Measurements from ENCODE around the gene AMPH.
"Not testable (repeated sequence)": the region's sequence is repeated elsewhere in the genome, so short reads cannot be mapped to it uniquely, and the experiment has no call there.

AMPH gene

DNA sequence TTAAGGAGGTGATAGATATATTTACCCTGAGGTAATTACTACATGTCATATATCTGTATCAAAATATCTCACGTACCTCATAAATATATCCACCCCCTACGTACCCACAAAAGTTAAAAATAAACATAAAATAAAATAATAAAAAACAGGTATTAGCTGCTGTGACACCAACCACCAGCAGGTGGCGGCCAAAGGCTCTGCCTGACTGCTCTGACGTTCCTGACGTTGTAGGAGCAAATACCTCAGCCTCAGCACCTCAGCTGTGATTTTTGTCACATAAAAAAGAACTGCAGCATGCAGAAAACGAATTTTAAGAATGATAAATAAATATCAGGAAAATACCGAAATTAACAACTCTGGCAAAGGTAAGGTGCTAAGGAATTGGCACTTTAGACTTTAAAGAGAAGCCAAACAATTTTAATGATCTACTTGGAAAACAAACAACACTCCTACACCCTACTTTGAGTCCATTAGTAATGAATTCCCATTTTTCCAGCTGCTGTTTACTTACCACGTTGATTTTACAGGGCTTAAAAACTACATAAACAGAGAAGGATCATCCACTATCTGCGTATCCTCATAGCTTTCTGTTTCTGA is 232.3 kb downstream of the AMPH start:
- DNase-seq (ENCODE audit: low read depth in 2 of 3, low spot score in 1 of 3) = peak in 2 of 3 donors; percentile 11 to 16

DNA sequence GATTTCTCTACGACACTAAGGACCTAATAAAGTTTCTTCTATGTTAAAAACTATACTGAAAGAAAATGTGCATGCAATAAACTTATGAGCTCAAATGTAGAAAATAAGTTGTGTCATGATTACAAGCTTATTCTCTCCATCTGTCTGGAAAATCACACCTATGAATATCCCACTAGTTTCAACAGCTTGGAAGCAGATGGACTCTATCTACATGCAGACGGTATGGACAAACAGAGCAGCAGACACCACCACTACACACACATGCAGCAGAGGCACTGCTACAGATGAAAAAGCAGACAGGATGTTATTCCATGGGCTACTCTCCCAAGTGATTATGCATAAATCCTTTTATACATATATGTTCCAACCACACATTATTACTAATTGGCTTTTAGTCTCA is 234.3 kb downstream of the AMPH start:
- DNase-seq (ENCODE audit: low read depth in 2 of 3, low spot score in 1 of 3) = no peak

DNA sequence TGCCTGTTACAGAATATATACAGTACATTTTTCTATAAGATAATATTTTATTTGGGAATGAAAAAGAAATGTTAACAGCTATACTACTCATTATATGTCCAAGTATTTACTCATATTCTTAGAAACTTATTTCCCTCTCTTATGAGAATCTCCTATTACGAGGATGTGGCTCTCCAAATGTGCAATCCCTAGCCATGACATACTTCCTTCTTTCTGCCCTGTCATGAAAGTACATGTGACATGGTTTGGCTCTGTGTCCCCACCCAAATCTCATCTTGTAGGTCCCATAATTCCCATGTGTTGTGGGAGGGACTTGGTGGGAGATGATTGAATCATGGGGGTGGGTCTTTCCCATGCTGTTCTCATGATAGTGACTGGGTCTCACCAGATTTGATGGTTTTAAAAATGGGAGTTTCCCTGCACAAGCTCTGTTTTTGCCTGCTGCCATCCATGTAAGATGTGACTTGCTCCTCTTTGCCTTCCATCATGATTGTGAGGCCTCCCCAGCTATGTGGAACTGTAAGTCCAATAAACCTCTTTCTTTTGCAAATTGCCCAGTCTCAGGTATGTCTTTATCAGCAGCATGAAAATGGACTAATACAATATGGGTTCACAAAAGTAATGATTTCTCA is 235.1 kb downstream of the AMPH start:
- DNase-seq (ENCODE audit: low read depth in 2 of 3, low spot score in 1 of 3) = not testable (repeated sequence)

DNA sequence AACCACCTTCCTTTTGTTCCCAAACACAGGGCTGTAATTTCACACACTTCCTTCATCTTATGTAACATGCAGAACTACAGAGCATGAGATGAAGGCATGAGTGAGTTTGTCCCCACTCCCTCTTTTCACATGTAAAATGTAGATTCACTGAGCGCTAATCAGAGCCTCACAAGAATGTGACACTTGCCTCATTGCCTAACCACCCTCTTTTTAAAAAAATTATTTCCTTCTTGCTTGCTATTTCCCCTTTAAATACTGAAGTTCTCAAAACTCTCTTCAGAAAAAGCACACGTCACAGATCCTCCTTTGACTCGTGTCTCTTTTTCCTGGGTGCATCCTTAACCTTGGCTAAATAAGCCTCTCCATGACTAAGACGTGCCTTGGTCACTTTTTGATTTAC is 236.5 kb downstream of the AMPH start:
- no peak for DNase-seq (ENCODE audit: low read depth in 2 of 3, low spot score in 1 of 3)

DNA sequence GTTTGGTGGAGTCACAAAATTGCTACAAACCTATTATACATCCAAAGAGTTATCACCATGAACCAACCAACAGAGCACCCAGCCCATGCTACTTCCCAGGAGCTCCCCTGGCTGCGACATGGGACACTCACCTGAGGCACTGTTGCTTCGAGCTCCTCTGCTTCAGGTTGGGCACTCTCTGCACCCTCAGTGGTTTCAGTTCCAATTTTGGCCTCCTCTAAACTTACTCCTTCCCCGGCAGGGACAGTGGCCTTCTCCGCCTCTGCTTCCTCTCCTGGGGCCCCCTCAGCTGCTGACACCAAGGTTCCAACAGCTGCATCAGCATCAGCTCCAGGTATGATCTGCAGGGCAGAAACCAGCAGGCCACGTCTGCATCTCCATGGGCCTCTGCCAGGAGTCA is 237.3 kb downstream of the AMPH start:
- no peak for DNase-seq (ENCODE audit: low read depth in 2 of 3, low spot score in 1 of 3)

DNA sequence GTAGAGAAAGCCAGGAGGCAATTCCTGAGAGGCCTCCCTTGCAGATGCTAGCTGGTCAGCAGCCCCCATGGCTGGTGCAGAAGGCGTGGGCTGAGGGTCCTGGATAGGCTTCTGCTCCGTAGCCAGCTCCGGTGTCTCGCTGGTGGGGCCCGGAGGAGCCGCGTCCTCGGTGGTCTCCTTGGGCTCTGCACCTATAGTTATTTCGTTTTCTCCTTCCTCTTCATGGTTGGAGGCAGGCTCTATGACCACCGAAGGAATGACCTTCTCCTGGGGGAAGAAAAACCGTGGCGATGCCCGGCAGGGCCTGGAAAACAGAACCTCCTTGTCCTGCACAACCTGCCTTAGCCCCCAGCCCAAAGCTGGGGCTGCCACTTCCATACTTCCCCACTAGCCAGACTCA is 239.4 kb downstream of the AMPH start:
- DNase-seq (ENCODE audit: low read depth in 2 of 3, low spot score in 1 of 3) = no peak

DNA sequence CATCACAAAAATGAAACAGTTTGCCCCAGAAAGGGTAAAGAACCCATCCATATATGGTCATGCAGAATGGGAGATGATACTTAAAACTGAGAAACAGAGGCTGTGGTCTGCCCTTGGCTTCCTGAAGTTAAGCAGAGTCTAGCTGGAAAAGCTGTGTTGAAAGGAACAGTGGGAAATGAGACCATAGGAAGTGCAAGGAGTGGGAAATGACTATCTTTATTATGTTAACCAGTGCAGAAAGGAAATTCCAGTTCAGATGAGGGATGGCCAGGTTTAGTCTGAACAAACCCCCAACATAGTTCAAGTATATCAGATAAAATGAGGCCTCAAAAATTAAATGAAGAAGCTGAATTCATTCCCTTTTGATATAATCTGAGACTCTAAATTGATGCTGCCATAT is 245.5 kb downstream of the AMPH start:
- no peak for DNase-seq (ENCODE audit: low read depth in 2 of 3, low spot score in 1 of 3)

DNA sequence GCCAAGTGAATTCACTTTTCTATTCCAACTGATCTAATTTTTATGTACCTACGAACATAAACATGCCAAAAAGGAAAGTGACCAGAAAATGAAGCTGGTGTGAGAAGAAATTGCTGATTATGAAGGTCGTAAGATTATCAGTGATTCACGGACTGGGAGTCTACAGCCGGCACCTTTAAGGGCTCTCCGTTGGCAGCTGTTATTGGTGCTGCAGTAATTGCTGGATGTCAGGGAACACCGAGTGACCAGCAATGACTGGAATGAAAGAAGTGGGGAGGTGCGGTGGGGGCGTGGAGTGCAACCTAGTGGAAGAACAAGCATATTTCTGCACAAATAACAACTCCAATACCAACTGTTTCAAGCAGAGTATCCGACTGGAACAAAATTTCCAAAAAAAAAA is 247.9 kb downstream of the AMPH start:
- DNase-seq (ENCODE audit: low read depth in 2 of 3, low spot score in 1 of 3) = no peak

DNA sequence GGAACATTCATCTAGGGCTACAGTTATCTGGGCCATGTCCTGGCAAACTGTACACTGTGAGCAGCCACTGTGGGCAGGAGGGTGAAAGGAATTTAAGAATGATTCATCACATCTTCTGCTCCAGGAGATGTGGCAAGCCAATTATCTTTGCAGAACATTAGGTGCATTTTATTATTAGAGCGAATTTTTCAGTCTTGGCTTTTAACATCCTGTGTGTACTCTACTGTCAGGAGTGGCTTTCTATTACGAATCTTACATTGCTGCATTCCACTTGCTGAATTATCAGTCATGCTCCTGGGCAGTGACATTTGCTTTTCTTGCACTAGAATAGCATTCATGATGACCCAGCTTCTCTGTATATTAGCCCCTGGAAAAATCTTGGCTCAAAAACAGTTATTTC is 248.5 kb downstream of the AMPH start:
- DNase-seq (ENCODE audit: low read depth in 2 of 3, low spot score in 1 of 3) = no peak

DNA sequence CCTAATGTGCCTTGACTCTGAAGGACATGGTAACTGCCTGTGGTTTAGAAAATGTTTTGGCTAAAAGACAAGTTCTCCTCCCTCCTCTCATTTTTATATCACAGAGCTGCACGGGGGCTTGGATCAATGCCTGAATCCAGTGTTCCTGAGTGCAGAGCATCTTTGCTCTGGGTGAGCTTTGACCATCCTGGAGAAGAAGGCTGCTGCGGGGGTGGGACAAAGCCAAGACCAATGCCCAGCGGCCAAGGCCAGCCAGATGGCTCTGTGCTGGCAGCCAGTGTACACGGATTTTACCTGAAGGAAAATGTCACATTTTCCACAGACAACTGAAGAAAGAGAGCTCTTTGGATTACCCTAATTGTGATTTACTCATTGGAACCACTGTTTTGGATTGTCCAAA is 255.7 kb downstream of the AMPH start:
- DNase-seq (ENCODE audit: low read depth in 2 of 3, low spot score in 1 of 3) = no peak

DNA sequence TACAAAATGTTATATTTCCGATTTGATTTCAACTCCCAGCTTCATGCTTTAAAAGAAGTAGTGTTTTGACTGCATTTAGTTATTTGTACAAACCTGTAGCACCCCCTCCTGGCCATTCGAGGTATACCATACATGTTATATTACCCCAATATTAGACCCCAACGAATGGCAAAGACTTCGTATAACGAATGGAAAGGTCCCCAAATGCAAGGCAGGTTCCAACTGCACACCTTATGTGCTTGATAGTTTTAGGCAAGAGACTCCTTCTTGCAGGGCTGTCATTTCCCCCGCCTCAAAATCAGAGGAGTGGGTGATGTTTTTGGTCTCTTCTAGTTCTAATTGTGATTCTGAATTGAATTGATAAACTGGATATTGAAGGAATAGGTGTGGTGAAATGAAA is 256.7 kb downstream of the AMPH start:
- no peak for DNase-seq (ENCODE audit: low read depth in 2 of 3, low spot score in 1 of 3)

DNA sequence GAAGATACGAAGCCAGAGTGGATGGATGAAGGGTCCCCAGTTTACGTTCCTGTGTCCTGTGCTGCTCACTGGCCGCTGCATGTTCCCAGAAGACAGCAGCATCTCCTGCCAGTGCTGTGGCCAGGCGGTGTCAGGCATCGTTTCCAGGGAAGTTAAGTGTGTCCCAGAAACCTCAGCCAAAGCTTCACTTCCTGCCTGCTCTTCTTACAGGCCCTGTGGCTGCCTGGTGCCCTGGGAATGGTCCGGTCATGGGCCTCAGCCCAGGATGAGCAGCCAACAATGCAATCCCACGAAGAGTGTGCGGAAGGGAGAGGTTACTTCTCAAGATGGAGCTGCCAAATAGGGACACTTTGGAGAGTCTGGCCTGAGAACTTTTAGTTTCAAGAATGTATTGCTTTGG is 258.0 kb downstream of the AMPH start:
- no peak for DNase-seq (ENCODE audit: low read depth in 2 of 3, low spot score in 1 of 3)

DNA sequence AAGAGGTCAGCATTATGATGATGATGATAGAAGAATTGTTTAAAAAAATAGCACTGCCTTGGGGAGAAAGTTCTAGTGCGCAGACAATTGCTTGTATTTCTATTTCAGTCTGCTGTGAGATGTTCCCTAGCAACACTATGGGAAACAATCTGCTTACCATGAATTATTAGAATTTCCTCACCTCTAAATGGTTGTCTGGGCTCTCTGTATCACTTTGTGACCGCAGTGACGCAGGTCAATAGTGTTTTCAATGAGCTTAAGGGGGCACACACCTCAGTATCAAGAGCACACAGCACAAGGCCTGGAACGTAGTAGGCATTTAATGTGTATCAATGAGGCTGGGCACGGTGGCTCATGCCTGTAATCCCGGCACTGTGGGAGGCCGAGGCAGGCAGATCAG is 258.9 kb downstream of the AMPH start:
- DNase-seq (ENCODE audit: low read depth in 2 of 3, low spot score in 1 of 3) = no peak

DNA sequence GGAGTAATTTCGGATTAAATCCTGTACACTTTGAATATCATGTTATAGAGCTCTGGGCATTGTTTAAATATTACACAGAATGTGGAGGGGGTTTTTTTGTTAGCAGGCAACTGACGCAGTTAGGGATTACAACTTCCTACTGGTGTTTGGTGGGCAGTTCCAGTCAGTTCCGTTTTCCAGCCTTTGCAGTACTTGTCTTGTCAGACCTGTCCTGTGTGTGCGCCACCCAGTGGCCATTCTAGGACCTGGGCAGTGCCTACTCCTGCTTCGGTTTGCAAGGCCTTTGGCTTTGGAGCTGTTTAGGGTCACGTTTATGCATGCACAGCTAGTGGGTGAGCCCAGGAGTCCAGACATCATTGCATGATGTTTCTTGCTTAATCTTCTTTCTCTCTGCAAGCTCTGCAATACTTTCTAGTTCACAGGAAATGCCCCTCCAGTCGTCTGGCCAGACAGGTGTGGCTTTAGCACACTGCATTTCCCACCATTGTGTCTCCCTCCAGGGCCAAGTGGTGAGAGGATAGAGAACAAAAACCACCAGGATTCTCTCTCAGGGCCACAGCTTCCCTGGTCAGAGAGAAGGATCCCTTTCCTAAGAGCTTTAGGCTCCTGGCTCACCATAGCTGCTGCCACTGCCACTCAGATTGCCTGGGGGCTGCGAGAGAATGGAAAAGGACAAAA is 261.2 kb downstream of the AMPH start:
- peak; percentile 62 to 78 (median 66) for DNase-seq (ENCODE audit: low read depth in 2 of 3, low spot score in 1 of 3)

DNA sequence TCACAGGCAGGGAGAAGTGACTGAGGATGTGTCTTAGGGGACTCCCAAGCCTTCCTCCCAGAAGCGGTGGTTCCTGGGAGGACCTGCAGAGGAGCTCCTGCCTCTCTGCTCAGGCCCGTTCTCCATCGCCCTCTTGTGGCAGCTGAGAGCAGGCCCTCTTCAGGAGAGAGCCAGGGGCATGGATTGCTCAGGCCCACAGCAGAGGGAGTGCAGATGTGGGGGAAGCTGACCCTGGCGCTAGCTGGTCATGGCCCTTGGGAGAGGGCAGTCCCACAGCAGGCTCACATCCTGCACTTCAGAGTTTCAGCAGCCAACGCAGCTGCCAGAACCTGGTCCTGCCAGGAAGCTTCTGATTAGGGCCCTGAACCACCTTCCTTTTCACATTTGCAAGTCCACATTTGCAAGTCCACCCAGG is 263.0 kb downstream of the AMPH start:
- peak; percentile 70 to 79 (median 73) for DNase-seq (ENCODE audit: low read depth in 2 of 3, low spot score in 1 of 3)

DNA sequence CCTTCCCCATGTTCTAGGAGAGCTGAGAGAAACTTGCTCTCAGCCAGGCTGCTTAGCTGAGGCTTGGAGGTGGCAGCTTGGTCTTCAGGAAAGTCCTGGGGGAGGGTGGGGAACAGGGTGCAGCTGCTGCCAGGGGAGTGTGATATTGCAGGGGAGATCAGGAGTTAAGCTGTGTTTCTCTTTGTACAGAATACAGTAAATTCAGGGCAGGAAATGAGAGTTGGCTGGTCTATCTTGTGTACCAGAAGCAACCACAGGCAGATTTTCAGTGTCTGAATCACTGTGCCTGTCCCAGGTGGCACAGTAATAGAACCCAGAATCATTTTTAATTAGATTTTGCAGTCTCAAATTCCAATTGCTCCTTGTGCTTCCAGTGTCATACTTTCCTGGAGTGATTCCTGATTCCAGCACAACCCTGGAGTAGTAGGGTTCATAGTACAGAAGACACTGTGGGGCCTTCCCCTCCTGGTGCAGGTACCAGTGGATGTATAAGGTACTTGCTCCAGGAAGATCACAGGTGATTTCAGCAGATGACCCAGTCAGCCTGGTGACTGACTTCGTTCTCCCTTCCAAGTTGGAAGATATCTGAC is 263.8 kb downstream of the AMPH start:
- DNase-seq (ENCODE audit: low read depth in 2 of 3, low spot score in 1 of 3) = no peak

DNA sequence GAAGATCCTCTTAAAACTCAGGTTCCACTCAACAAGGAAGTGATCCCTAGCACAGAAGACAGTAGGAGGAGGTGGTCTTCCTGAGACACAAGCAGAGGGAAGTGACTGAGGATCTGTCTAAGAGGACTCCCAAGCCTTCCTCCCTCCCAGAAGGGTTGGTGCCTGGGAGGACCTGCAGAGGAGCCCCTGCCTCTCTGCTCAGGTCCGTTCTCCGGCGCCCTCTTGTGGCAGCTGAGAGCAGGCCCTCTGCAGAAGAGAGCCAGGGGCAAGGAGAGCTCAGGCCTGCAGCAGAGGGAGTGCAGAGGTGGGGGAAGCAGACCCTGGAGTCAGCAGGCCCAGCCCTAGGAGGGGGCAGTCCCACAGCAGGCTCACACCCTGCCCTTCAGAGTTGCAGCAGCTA is 267.8 kb downstream of the AMPH start:
- peak in 2 of 3 donors; percentile 55 to 69 for DNase-seq (ENCODE audit: low read depth in 2 of 3, low spot score in 1 of 3)

DNA sequence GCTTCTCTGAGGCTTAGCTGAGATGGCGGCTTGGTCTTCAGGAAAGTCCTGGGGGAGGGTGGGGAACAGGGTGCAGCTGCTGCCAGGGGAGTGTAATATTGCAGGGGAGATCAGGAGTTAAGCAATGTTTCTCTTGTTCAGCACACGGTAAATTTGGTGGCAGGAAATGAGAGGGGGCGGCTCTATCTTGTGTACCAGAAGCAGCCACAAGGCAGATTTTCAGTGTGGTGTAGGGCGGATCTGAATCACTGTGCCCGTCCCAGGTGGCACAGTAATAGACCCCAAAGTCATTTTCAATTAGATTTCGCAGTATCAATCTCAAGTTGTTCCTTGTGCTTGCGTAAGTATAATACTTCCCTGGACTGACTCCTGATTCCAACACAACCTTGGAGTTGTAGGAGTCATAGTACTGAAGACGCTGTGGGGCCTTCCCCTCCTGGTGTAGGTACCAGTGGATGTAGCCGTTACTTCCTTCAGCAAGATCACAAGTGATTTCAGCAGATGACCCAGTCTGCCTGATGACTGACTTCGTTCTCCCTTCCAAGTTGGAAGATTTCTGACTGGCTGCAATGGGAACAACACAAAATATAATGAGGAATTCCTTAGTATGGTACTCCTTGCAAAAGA is 268.4 kb downstream of the AMPH start:
- DNase-seq (ENCODE audit: low read depth in 2 of 3, low spot score in 1 of 3) = peak in 1 of 3 donors; percentile 35

DNA sequence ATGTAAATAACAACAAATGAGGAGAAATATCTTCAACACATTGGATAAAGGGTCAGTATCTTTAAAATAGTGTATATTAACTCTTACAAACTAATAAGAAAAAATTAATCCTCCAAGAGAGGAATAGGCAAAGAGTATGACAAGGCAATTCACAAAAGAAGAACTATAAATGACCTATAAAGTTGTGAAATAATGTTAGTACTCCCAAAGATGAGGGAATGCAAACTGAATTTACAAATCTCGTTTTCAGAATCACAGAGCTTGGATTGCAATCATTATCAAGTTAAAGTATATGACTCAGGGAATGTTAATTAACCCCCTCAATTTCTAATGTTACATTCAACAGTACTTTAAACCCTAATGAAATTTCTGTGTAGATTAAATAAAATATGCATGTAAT is 270.4 kb downstream of the AMPH start:
- no peak for DNase-seq (ENCODE audit: low read depth in 2 of 3, low spot score in 1 of 3)

DNA sequence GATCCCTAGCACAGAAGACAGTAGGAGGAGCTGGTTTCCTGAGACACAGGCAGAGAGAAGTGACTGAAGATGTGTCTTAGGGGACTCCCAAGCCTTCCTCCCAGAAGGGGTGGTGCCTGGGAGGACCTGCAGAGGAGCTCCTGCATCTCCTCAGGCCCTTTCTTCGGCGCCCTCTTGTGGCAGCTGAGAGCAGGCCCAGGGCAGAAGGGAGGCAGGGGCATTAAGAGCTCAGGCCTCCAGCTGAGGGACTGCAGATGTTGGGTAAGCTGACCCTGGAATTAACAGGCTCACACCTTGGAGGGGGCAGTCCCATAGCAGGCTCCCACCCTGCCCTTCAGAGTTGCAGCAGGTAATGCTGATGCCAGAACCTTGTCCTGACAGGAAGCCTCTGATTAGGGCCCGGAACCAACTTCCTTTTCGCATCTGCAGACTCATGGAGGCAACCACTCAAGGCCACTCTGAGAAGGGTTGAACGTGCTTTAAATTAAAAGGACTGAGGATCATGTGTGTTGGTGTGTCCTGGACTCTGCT is 272.0 kb downstream of the AMPH start:
- DNase-seq (ENCODE audit: low read depth in 2 of 3, low spot score in 1 of 3) = peak; percentile 72 to 81 (median 78)

DNA sequence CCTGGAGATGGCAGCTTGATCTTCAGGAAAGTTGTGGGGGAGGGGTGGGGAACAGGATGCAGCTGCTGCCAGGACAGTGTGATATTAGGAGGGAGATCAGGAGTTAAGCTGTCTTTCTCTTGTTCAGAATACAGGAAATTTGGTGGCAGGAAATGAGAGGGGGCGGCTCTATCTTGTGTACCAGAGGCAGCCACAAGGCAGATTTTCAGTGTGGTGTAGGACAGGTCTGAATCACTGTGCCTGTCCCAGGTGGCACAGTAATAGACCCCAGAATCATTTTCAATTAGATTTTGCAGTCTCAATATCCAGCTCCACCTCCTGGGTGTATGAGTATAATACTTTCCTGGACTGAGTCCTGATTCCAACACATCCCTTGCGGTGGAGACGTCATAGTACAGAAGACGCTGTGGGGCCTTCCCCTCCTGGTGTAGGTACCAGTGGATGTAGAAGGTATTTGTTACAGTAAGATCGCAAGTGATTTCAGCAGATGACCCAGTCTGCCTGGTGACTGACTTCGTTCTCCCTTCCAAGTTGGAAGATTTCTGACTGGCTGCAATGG is 272.8 kb downstream of the AMPH start:
- not testable (repeated sequence) for DNase-seq (ENCODE audit: low read depth in 2 of 3, low spot score in 1 of 3)
